Fibroblast of lung (primary cell): ENCODE data around the gene MFSD2A. TPM values are rescaled to one million over a fixed set of nuclear protein-coding genes. Genes with fewer than 3 reads are reported as not detected.

Source experiments
- DNase-seq, 2 donors: peaks; one replicate each; pipeline versions ENCODE4 v3.0.0 to v3.0.0-alpha.2; 2010; ENCODE audit warnings: low read depth in 2 of 2
- H2AFZ ChIP-seq: 2 replicates; pipeline ENCODE4 v1.5.1; 2012; ENCODE audit warnings: low read length, control low read depth, inconsistent platforms
- H3K27ac ChIP-seq: 2 replicates; pipeline ENCODE4 v1.5.1; 2011; ENCODE audit warnings: low read length, control low read depth; ENCODE audit not compliant: insufficient read depth
- H3K27me3 ChIP-seq: 2 replicates; pipeline ENCODE4 v1.5.1; 2011; ENCODE audit warnings: mild to moderate bottlenecking, low read length; ENCODE audit not compliant: control insufficient read depth, insufficient read depth
- H3K36me3 ChIP-seq: 2 replicates; pipeline ENCODE4 v1.5.1; 2011; ENCODE audit warnings: low read length; ENCODE audit not compliant: control insufficient read depth, insufficient read depth
- H3K4me1 ChIP-seq: 2 replicates; pipeline ENCODE4 v1.5.1; 2011; ENCODE audit warnings: low read length; ENCODE audit not compliant: control insufficient read depth, insufficient read depth; ENCODE audit errors: extremely low read depth
- H3K4me2 ChIP-seq: 2 replicates; pipeline ENCODE4 v1.5.1; 2011; ENCODE audit warnings: low read length, control low read depth; ENCODE audit not compliant: insufficient read depth; ENCODE audit errors: extremely low read depth
- H3K4me3 ChIP-seq, 4 experiments: fragments of 200-600 bp in 1 of 4; sonication (generic) in 1 of 4; replicated peaks in 1 of 4; 2 replicates each; pipeline ENCODE4 v1.5.1; 2011 to 2016; ENCODE audit warnings: low read length in 4 of 4, low read depth in 3 of 4, mild to moderate bottlenecking in 3 of 4, control low read depth in 2 of 4, inconsistent platforms in 1 of 4, mixed read lengths in 1 of 4; ENCODE audit not compliant: insufficient read depth in 1 of 4; ENCODE audit errors: control extremely low read depth in 1 of 4
- H3K79me2 ChIP-seq: 2 replicates; pipeline ENCODE4 v1.5.1; 2012; ENCODE audit warnings: mild to moderate bottlenecking, low read length, inconsistent platforms; ENCODE audit not compliant: control insufficient read depth, insufficient read depth
- H3K9ac ChIP-seq: 2 replicates; pipeline ENCODE4 v1.5.1; 2011; ENCODE audit warnings: mild to moderate bottlenecking, low read length, control low read depth; ENCODE audit not compliant: insufficient read depth
- H3K9me3 ChIP-seq: 2 replicates; pipeline ENCODE4 v1.5.1; 2012; ENCODE audit warnings: low read depth, low read length; ENCODE audit not compliant: control insufficient read depth, insufficient read depth
- H4K20me1 ChIP-seq: 2 replicates; pipeline ENCODE4 v1.5.1; 2011; ENCODE audit warnings: low read length; ENCODE audit not compliant: control insufficient read depth, insufficient read depth; ENCODE audit errors: extremely low read depth
- CTCF ChIP-seq, 2 donors: IDR thresholded peaks in 1 of 2; conservative IDR thresholded peaks in 1 of 2; 1 replicate in 1 of 2; 2 replicates in 1 of 2; pipeline ENCODE4 v1.5.1; 2011 to 2012; ENCODE audit warnings: low read length in 2 of 2, control low read depth in 1 of 2, inconsistent platforms in 1 of 2, low read depth in 1 of 2, mild to moderate bottlenecking in 1 of 2
- EZH2 ChIP-seq: IDR thresholded peaks from 2 replicates; pipeline ENCODE4 v1.5.1; 2012; ENCODE audit warnings: low read length, control low read depth, mild to moderate bottlenecking; ENCODE audit errors: missing control alignments
- polyA minus RNA-seq: library from RNA; depleted of rRNA, polyadenylated mRNA; stranded (reverse); fragments of >200 nt; gene quantifications from 2 replicates; pipeline ENCODE4 v1.2.3, GENCODE V29; 2011; ENCODE audit warnings: low replicate concordance
- polyA plus RNA-seq, 2 donors: library from polyadenylated mRNA; depleted of rRNA in 1 of 2; stranded (reverse) in 1 of 2; unstranded in 1 of 2; fragments of >200 nt; gene quantifications; 2 replicates each; pipeline ENCODE4 v1.2.1, GENCODE V29; 2011 to 2012; ENCODE audit warnings: missing spikeins in 1 of 2
- total RNA-seq: library from RNA; depleted of rRNA; stranded (reverse); fragments of >200 nt; gene quantifications from 2 replicates; pipeline ENCODE4 v1.2.1, GENCODE V29; 2014

Gene MFSD2A
- 1.0 and 1.2 TPM in 2 replicates for total RNA-seq
- 0.90 and 4.5 TPM in 2 replicates for polyA plus RNA-seq
- polyA plus RNA-seq (2012), result 0.89 and 3.9 TPM in 2 replicates
- polyA minus RNA-seq, result 11.5 and 11.6 TPM in 2 replicates

DNA sequence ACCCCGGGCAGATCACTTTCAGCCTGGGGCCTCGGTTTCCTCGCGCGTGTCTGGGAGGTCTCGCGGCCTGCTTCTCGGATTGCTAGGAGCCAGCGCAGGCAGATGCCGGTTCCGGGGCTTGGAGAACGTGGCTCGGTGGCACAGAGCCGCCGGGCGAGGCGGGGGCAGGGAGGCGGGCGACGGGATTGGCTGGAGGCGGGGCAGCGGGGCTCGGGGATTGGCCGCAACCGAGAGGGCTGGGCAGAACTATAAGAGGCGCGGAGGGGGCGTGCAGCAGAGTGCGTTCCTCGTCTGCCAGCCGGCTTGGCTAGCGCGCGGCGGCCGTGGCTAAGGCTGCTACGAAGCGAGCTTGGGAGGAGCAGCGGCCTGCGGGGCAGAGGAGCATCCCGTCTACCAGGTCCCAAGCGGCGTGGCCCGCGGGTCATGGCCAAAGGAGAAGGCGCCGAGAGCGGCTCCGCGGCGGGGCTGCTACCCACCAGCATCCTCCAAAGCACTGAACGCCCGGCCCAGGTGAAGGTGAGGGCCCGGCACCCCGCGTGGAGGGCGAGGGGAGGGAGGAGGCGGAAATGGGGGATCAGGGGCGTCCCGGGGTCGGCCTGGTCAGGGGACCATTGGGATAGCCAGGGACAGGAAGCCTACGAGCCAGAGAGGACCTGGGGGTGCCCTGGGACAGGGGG, at the start of gene MFSD2A:
MFSD2A (plus strand) TSS at position 276 of the 677 bp plus-strand sequence; CDS start at position 424, 148 bp downstream.
- H3K4me2 ChIP-seq, result peak within 1 kb of the TSS; percentile 96
- peak within 1 kb of the TSS; percentile 86 for H2AFZ ChIP-seq
- H3K9me3 ChIP-seq, result no peaks in the 10 kb centered on the region
- no peaks in the 10 kb centered on the region for H4K20me1 ChIP-seq
- no peaks in the 10 kb centered on the region for H3K27me3 ChIP-seq
- H3K27ac ChIP-seq, result peak within 1 kb of the TSS; percentile 64
- TF ChIP-seq EZH2 (no peak), CTCF (conservative IDR thresholded peaks at IDR 0.05 in 1 of 2, IDR thresholded peaks at IDR 0.05 in 1 of 2; ENCODE audit: low read depth in 1 of 2, low read length in 2 of 2) (no peak)
- H3K79me2 ChIP-seq, result peaks cover 1% of the 10 kb centered on the region
- no peaks in the 10 kb centered on the region for H3K36me3 ChIP-seq
- peak within 1 kb of the TSS; percentile 59 for H3K9ac ChIP-seq
- peaks cover 5% of the 10 kb centered on the region for H3K4me1 ChIP-seq
- peak; percentile 82 to 90 for DNase-seq
- peak within 1 kb of the TSS; percentile 54 to 81 (median 67) for H3K4me3 ChIP-seq

- Histone ChIP-seq H3K9me3 (no peaks in the 10 kb centered on the region), H3K4me3 (no peak overlapping the region), H2AFZ (no peak overlapping the region), H3K27me3 (peaks cover 22% of the 10 kb centered on the region), H4K20me1 (no peaks in the 10 kb centered on the region), H3K4me1 (no peaks in the 10 kb centered on the region), H3K36me3 (no peaks in the 10 kb centered on the region), H3K9ac (no peak overlapping the region), H3K27ac (no peak overlapping the region), H3K4me2 (no peak overlapping the region), H3K79me2 (no peaks in the 10 kb centered on the region)
- DNase-seq, result no peak
- TF ChIP-seq CTCF (conservative IDR thresholded peaks at IDR 0.05 in 1 of 2, IDR thresholded peaks at IDR 0.05 in 1 of 2; ENCODE audit: low read depth in 1 of 2, low read length in 2 of 2) (no peak), EZH2 (no peak)
These were observed 49.8 kb upstream of the MFSD2A start for GRCh38 chr1:39905172-39905571.

DNA sequence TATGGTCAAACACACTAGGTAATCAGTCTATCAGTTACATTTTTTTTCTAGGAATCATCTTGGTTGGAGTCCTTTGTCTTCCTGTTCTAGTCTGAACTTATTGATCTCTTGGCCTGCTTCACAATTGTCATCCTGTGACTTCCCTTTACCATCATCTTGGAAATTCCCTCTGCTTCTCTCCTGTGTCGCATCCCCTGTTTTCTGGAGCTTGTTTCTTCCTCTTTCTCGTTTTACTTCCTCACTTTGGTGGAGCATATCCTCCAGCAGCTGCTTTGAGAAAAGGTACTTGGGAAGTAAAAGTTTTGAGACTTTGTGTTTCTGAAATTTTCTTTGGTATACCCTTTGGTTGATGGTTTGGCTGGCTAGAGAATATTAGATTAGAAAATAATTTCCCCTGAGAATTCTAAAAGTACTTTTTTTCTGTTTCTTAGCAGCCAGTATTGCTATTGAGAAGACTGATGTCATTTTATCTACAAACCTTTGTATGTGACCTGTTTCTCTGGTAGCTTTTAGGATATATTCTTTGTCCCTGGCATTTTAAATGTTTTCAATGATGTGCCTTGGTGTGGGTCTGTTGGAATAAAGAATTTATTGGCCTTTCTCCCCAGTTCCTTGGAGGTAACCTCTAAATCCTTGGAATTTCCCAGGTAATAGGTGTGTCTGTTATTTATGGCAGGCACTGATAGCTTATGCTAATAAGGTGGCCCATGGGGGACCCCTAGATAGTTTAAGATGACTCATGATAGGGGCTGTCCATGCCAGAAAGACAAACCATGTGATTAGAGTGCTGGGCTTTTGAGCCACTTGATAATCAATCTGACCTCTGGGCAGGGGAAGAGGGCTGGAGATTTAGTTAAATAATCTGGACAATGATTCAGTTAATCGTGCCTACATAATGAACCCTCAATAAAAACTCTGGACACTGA, 47.2 kb upstream of the MFSD2A start:
- Histone ChIP-seq H3K79me2 (no peaks in the 10 kb centered on the region), H3K27me3 (peaks cover 13% of the 10 kb centered on the region), H3K36me3 (no peaks in the 10 kb centered on the region), H3K4me1 (no peaks in the 10 kb centered on the region), H3K4me3 (no peak overlapping the region), H2AFZ (no peak overlapping the region), H4K20me1 (no peaks in the 10 kb centered on the region), H3K27ac (no peak overlapping the region), H3K4me2 (no peak overlapping the region), H3K9ac (no peak overlapping the region), H3K9me3 (no peaks in the 10 kb centered on the region)
- no peak for DNase-seq
- TF ChIP-seq CTCF (conservative IDR thresholded peaks at IDR 0.05 in 1 of 2, IDR thresholded peaks at IDR 0.05 in 1 of 2; ENCODE audit: low read depth in 1 of 2, low read length in 2 of 2) (no peak), EZH2 (no peak)
